ENCODE measurements around the gene LGSN. TPM values are rescaled to one million over a fixed set of nuclear protein-coding genes. Genes with fewer than 3 reads are reported as not detected.
"Not testable (repeated sequence)": the region's sequence is repeated elsewhere in the genome, so short reads cannot be mapped to it uniquely, and the experiment has no call there.

Gene LGSN
- total RNA-seq, 1 donor from 2014 or later: not detected

DNA sequence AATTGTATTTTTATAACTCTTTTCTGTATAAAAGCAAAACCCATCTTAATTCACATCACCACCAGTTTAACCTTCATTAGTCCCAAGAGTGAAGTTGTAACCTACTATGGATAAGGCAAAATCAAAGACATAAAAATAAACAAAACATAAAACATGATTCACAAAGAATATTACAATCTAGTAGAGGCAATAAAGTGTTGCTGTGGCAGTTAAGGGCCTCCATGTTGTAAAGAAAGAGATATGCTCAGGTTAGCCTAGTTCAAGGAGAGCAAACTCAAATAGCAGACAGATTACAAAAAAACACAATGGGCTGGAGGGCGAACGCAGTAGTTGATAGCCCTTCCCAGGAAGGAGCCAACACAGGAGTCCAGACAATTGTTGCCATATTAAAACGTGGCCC is 13.4 kb downstream of the LGSN start:
- no peak for DNase-seq (ENCODE audit: low read depth in 2 of 2)

DNA sequence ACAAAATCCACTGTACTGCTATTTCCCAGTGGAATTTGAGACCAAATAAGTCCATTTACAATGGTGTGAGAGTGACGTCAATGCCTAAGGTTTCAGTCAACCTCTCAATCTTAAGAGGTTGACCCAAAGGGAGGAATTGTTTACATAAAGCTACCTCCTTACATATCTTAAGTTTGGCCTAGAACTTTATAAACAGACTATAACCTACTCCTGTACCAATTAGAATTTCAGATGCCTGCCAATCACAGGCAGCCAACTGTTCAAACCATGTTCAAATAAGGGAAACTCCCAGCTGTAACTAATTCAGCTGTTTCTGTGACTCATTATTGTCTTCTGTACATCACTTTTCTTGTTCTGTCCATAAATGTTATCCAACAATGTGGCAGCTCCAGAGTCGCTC is 14.5 kb downstream of the LGSN start:
- no peak for DNase-seq (ENCODE audit: low read depth in 2 of 2)

DNA sequence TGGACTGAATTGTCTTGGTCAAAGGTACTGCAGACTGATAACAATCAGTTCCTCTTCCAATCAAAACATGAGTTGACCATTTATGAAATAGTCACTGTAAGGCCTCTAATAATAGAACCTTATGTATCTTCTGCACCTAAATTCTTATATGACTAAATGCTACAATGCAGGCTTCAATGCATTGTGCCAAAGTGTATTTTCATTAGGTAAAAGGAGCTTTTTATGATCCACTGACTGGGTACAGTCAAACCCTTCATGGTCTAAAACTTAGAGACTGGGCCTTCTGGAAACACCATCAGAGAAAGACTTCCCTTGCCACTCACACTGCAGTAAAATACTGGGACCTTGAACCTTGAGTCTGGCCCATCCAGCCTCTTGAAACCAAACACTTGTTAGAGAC is 16.3 kb downstream of the LGSN start:
- no peak for DNase-seq (ENCODE audit: low read depth in 2 of 2)

GRCh38 chr6:63299667-63300066 is 20.1 kb downstream of the LGSN start:
- no peak for DNase-seq (ENCODE audit: low read depth in 2 of 2)

DNA sequence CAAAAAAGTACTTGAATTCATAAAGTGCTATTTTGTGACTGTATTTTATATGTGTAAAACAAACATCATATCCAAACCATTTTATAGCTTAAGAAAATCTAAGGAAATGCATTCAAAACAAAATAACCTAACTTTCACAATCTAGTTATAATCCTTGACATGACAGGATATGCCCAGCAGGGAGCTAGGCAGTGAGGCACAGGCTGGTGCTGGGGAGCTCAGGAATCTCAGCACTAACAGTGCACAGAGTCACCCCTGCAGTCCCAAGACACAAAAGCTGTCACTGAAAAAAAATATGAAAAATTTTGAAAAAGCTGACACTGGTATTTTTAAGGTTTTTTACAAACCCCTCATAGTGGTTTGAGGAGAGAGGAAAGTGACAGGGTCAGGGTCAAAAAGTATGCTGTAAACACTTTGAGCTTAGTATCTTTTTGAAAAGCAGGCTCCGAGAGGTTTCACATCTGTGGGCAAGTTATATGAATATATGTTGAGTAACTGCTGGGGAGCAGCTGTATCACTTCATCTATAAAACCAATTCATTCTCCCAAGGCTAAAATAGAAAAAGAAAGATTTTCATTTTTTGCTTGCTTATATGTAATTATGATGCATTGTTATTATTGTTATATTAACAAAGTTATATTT is 24.1 kb downstream of the LGSN start:
- DNase-seq (ENCODE audit: low read depth in 2 of 2): no peak

DNA sequence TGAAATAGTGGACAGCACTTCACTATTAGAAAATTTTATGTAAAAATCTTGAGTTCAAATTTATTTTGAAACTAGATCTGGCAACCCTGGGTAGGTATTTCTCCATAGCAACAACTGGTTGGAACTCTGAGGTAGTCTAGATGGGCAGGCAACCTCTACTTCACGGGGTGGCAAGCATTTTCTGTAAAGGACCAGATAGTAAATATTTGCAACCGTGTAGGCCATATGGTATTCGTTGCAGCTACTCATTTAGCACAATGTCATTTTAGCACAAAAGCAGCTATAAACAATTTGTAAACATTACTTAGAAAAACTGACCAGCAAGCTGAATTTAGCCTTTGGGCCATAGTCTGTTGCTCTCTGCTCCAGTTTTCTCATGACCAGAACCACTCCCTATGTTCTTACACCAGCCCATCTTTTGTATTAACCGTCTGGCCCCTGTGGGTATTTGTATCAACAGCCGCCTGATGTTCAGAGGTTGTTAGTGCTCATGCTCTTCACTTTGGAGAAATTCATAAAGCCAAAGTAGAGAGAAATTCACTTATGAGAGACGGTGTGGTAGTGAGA is 29.2 kb downstream of the LGSN start:
- no peak for DNase-seq (ENCODE audit: low read depth in 2 of 2)

- no peak for DNase-seq (ENCODE audit: low read depth in 2 of 2)
Measured at GRCh38 chr6:63289269-63289872, 30.4 kb downstream of the LGSN start.

- no peak for DNase-seq (ENCODE audit: low read depth in 2 of 2)
Measured at GRCh38 chr6:63280639-63281180, 39.1 kb downstream of the LGSN start.

DNA sequence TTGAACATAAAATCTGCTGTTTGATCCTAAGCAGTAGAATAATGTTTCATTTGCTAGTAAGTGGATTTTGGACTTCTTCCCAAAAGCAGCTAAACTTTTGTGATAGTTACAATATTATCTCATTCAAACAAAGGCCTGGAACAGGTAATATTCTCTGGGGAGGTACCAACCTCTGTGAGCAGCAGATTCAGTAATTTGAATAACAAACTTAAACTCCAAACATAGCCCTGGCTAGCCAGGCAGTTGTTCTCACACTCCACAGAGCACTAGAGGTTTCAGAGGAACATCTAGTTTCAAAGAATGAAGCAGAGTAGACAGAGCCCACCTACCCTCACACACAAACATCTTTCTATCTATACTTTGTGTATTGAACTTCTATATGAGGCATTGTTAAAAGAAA is 40.9 kb downstream of the LGSN start:
- no peak for DNase-seq (ENCODE audit: low read depth in 2 of 2)

DNA sequence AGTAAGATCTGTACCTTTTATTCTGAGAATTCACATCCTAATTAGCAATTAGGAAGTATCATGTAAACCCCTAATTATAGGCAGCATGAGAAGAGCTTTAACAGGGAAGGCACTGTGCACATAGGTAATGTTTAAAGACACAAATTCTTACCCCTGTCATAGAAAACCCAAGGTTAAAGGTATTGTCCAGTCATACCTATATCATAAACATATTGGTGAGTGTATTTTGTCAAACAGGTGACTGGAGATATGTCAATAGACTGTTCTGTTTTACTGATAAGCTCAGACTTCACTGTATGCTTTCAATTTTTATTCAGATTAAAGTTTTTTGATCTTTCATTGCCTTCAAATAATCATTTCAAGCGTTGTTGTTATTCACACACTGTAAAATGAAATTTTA is 43.8 kb downstream of the LGSN start:
- no peak for DNase-seq (ENCODE audit: low read depth in 2 of 2)

GRCh38 chr6:63274795-63275430 is 44.9 kb downstream of the LGSN start:
- not testable (repeated sequence) for DNase-seq (ENCODE audit: low read depth in 2 of 2)

DNA sequence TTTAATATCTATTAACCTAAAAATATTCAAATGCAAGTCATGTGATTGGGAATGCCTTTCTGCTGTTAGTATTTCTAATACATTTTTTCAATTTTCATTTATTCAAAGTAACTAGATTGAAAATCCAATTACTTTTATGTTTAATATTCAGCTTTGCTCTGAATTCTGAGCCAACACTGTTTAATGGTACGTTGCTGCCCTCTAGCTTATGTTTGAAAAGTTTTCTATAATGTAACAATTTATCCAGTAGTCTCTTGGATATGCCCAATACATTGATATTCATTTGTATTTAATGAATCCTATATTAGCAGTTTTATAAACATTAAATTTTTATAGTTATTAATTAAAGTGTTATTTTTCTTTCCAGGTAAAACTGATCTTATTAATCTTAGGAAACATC is 47.4 kb downstream of the LGSN start:
- peak; percentile 26 to 29 for DNase-seq (ENCODE audit: low read depth in 2 of 2)

GRCh38 chr6:63269470-63269869 is 50.3 kb downstream of the LGSN start:
- no peak for DNase-seq (ENCODE audit: low read depth in 2 of 2)

- no peak for DNase-seq (ENCODE audit: low read depth in 2 of 2)
Measured at GRCh38 chr6:63268574-63268973, 51.2 kb downstream of the LGSN start.

- no peak for DNase-seq (ENCODE audit: low read depth in 2 of 2)
Measured at GRCh38 chr6:63267828-63268227, 52.0 kb downstream of the LGSN start.

DNA sequence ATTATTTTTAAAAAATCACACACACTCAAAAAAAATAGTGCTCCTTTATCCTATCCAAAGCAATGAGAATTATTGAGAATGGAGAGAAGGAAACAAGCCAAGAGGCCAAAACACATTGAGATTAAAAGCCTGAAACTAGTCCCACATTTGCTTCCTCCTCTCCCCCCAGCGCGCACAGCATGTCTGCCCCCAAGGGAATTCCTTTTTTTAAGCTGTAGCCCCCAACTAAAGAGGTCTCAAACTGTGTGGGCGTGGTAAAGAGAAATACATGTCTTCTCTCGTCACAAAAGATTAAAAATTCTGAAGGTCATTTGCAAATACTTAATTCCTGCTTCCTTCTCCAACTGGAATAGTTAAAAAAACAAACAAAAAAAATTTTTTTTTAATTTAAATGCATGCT is 52.7 kb downstream of the LGSN start:
- DNase-seq (ENCODE audit: low read depth in 2 of 2): no peak

DNA sequence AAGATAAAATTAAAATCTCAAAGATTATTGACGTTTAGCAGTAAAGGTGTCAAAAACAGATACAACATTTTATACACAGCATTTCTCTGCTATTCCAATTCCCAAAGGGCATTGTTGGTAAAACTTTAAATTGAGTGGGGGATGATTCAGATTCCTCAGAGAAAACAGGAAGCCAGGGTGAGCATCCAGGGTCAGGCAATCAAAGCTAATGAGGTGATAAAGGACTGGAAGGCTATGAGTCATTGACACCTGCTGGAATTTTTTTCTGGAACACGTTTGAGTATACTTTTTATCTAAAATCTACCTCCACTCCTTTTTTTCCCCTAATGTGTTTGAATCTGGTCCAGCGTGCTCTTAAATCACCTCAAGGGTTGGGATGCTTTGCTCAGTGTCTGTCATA is 56.3 kb downstream of the LGSN start:
- peak in 1 of 2 donors; percentile 7 for DNase-seq (ENCODE audit: low read depth in 2 of 2)

DNA sequence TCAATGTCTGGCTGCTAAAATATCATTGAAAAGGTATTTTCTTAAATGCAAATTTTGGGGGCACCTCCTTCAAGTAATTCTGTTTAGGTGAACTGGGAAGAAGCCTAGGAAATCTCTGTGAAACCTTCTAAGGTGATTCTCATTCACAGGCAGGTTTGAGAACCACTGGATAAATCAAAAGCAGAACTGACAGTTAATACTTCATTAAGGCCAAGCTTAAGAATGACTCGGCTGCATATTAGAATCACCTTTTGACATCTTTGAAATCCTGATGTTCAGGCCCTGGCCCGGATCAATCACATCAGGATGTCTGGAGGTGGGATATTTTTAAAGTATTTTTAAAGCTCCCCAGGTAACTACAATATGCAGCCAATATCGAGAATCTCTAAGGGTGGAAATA is 58.0 kb downstream of the LGSN start:
- no peak for DNase-seq (ENCODE audit: low read depth in 2 of 2)

DNA sequence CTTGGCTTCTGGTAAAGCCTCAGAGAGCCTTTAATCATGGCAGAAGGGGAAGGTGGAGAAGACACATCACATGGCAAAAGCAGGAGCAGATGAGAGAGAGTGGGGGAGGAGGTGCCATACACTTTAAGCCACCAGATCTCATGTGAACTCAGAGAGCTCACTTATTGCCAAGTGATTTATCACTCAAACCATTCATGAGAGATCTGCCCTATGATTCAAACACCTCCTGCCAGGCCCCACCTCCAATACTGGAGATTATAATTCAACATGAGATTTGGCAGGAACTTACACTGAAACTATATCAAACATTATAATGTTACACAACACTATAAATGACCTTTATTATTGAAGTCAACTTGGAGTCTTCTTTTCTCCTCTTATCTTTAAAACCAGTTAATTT is 60.6 kb downstream of the LGSN start:
- no peak for DNase-seq (ENCODE audit: low read depth in 2 of 2)

- DNase-seq (ENCODE audit: low read depth in 2 of 2): no peak
Measured at GRCh38 chr6:63249875-63250482, 69.8 kb downstream of the LGSN start.

DNA sequence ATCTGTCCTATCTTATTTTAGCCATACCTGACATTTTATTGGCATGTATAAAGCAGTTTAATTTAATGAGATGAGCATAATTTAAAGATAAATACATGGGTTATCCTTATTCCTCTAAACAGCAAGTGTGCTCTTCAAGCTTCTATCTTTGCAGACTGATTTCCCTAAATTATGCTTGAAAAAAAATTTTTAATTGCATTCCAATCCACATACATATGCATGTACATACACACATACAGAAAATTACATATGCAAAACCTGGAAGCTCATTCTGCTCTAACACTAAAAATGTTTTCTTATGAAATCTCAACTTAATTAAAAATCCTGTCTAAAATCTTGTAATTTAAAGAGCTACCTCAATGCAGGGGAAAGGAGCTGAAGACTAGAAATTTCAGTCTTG is 73.2 kb downstream of the LGSN start:
- no peak for DNase-seq (ENCODE audit: low read depth in 2 of 2)

GRCh38 chr6:63245909-63246308 is 73.9 kb downstream of the LGSN start:
- no peak for DNase-seq (ENCODE audit: low read depth in 2 of 2)

Data from dermis microvascular lymphatic vessel endothelial cell (primary cell).